NT2/D1 (cell line): ENCODE results near the gene MTMR10.

Experiments
- SUZ12 ChIP-seq: IDR thresholded peaks from 2 replicates; pipeline ENCODE4 v1.6.1; 2011; ENCODE audit not compliant: insufficient read length, insufficient read depth; ENCODE audit errors: extremely low read depth
- YY1 ChIP-seq: IDR thresholded peaks from 2 replicates; pipeline ENCODE4 v1.6.1; 2011; ENCODE audit not compliant: insufficient read length, insufficient read depth
- ZNF274 ChIP-seq: IDR thresholded peaks from 2 replicates; pipeline ENCODE4 v1.6.1; 2011; ENCODE audit warnings: mild to moderate bottlenecking, low read depth, low read length

- TF ChIP-seq ZNF274 (no peak), SUZ12 (no peak), YY1 (no peak)
Measured at GRCh38 chr15:31040611-31041010, 49.2 kb upstream of the MTMR10 start.
